Umbilical cord (tissue), 2 donors: Measurements from ENCODE around the gene ME1. TPM values are rescaled to one million over a fixed set of nuclear protein-coding genes. Genes with fewer than 3 reads are reported as not detected.
"Not testable (repeated sequence)": the region's sequence is repeated elsewhere in the genome, so short reads cannot be mapped to it uniquely, and the experiment has no call there.

Experiments used
- DNase-seq: peaks from one replicate; pipeline ENCODE4 v3.0.0-alpha.2; 2015; ENCODE audit warnings: low spot score
- total RNA-seq: library from RNA; depleted of rRNA; stranded (reverse); fragments of >200 nt; gene quantifications from one replicate; pipeline ENCODE4 v1.2.3, GENCODE V29; 2014; ENCODE audit warnings: low replicate concordance; ENCODE audit not compliant: insufficient read depth

The ME1 gene
- total RNA-seq, 1 donor from 2014 or later, result 6.5 TPM

DNA sequence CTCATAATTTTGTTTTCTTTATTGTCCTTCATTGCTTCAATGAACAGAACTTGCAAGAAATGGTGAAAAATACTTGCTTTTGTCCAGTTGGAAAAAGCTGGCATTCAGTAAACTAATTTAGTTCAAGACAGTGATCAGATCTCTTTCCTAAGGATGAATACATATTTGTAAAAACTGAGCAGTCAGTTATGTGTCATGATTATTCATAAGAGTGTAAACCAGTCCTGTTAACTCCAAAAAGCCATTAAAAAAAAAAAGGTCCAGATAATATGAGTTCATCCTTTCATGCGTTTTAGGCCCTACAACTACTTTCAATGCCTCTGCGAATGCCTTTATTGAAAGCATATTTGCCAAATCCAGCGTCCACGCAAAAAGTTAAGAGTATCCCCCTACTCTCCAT lies 238.4 kb downstream of the ME1 start:
- DNase-seq, result peak; percentile 31

DNA sequence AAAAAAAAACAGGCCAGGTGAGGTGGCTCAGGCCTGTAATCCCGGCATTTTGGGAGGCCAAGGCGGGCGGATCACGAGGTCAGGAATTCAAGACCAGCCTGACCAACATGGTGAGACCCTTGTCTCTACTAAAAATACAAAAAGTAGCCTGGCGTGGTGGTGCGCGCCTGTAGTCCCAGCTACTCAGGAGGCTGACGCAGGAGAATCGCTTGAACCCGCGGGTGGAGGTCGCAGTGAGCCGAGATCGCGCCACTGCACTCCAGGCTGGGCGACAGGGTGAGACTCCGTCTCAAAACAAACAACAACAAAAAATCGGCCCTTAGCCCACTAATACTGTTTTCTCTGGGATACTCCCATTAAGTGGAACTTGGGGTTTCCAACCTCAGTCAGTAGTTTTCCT lies 238.9 kb downstream of the ME1 start:
- not testable (repeated sequence) for DNase-seq

DNA sequence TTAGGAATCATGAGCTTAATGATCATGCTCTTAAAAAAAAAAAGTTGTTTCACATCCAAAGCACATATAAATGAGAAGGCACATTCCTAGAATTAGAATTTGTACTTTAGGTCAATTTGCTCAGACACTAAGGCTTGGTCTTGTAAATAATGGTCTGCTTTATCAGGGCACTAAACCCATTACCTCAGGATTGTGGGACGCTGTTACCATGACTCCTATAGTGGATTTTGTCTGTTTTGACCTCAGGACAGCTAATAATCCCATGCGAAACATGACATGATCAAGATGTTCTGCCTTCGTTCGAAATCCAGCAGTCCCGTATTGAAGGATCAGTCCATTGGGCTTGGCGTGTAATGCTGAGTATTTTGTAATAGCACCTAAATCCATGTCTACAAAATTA lies 240.2 kb downstream of the ME1 start:
- peak; percentile 34 for DNase-seq

DNA sequence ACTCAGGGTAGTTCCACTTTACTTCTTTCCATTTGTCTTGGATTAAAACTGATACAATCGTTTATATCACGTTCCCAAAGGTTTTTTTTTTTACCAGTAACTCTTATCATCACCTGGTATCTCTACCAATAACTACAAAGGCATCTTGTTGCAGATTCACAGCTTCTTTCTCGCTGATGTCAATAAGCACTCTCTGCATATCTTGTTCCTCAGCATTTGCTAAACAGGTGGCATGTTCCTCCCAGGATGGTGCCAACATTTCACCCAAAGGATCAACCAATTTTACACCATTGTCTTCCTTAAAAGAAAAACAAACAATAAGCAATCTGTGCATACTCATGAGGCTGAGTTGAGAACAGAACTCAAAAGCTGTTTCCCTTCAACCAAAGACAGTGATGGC lies 242.3 kb downstream of the ME1 start:
- no peak for DNase-seq

DNA sequence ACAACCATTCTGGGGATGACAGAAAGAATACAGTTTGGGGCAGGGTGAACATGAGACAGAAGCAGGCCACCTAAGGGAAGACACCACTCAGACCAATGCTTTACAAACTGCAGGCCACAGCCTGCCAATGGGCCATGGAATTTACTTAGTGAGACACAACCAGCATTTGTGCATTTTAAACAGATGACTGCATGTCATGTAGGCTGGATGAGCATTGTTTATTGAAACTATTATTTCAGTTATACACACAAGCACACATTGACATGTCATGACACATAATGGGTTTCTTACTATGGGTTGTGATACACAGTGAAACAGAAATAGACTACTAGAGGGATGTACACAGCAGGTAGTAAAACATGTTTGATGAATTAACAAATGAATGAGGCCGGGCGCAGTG lies 245.8 kb downstream of the ME1 start:
- DNase-seq, result no peak

DNA sequence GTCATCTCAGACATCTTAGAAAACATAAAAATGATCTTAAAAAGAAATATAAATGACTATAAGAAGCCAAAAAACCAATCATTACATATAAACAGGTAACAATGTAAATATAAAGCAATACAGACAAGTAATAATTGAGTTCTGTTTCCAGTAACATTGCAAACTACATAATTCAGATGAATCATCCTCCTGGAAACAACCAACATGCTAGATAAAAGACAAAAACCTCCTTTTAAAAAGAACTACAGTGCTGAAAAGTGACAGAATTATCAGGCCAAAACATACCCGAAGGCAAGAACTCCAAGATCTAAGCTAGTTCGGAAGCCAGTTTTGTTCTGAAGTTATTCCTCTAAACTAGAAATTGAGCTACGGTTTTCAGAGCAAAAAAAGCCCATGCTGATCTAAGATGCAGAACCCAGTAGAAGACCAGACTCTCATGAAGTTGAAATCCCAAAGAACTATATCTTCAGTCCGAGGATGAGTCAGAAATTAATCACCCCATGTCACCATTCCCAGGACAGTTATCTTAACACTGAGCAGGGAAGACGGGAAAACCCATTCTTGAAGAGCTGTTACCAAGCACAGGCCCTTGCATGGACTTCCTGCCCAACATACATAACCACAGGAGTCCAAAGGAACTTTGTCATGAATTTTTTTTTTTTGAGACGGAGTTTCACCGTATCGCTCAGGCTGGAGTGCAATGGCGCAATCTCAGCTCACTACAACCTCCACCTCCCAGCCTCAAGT lies 247.6 kb downstream of the ME1 start:
- peak; percentile 88 for DNase-seq

DNA sequence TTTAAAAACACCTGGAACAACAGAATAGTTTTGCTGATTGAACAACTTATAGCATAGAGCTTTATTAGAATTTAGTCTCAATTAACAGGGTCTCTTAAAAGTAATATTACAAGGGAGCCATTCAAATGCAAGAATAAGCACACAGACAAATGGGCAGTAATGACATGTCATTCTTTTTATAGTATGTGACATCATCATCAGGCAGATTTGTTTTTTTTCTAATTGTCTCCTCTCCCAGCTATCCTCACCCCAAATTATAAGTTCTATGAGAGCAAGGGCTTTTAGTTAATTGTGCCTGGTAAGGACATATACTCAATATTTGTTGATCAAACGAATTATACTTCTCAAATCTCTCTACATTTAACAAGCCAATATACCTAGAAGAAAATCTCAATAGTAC lies 248.7 kb downstream of the ME1 start:
- DNase-seq, result no peak

DNA sequence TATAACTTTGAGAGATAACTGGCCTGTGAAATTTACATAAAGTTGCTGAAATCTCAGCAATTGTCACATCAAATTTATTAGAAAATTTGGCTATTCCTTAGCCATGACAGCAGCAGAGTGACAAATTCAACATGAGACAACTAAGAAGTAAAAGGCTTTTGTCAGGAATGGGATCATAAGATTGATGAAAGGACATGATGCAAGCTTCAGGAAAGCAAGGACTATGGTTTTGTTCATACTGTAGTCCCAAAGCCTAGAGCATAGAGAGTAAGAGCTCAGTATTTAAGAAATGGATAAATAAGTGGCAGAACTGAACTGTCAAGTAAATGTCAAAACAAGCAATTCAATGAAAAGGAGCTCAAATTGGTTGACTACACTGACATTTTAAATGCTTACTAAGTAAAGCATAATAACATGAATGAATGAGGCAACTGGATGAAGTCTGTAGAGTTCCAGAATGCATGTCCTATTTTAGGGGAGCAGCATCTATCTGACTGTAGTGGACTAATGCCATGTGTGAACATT lies 250.4 kb downstream of the ME1 start:
- no peak for DNase-seq

DNA sequence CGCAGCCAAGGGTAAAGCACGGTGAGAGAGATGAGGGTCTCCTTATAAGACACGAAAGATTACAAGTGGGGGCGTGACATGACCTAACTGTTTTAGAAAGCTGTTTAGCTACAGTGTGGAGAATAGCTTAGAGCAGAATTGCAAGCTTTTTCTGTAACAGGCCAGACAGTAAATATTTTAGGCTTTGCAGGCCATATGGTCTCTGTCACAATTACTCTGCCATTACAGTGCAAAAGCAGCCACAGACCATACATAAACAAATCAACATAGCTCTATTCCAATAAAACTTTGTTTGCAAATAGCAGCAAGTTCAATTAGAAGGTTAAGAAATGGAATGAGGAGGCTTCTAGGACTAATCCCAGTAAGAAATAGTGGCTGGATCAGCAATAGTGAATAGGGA lies 254.6 kb downstream of the ME1 start:
- peak; percentile 79 for DNase-seq

DNA sequence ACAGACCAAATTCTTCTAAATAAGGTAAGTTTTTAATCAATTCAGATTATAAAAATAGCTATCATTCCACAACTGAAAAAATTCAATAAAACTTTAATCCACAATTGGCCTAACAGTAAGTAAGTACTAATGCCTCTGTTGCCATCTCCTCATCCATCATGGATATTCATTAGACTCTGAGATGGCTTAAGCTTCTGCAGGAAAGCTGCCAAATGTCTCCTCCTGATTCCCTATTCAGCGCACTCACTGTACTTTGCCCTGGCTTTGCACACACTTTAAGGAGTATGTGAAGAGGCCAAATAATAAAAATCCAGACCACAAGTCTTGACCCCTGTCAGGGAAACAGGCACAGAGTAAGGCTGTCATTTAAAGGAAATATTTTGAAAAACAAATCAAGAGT lies 261.3 kb downstream of the ME1 start:
- peak; percentile 80 for DNase-seq

DNA sequence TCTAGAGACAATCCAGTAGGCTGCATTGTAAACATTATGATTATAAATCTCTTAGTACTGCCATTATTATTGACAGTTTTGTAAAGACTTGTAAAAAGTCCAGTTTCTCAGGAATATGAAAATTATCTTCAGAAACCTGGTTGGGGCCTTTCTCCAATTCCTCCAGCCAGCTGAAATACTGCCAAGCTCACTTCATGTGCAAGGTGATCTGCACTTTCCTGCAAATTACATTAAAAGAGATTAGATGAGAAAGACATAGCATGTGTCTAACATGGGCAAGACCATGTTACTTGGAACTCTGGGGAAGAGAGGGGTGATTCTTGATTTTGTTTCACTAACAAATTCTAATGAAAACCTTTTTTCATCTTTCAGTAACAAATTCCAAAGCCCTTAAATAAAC lies 261.7 kb downstream of the ME1 start:
- no peak for DNase-seq

DNA sequence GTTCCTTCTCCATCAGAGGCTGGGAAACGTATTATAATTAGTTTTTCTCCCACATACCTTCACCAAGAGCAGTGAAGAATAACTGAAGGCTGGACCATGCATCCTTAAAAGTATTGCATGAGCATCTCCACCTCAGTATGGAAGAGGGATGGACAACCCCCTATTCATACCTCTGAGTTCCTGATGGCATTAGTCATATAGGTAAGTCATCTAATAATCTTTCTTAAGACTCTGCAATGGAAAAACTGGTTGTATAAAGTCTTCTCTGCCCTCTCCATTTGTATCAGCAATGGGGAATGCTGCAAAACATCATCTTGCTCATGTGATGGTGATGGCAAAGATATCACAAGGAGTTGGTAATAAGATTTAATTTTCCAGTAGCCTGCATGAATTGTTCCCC lies 262.3 kb downstream of the ME1 start:
- DNase-seq, result no peak

DNA sequence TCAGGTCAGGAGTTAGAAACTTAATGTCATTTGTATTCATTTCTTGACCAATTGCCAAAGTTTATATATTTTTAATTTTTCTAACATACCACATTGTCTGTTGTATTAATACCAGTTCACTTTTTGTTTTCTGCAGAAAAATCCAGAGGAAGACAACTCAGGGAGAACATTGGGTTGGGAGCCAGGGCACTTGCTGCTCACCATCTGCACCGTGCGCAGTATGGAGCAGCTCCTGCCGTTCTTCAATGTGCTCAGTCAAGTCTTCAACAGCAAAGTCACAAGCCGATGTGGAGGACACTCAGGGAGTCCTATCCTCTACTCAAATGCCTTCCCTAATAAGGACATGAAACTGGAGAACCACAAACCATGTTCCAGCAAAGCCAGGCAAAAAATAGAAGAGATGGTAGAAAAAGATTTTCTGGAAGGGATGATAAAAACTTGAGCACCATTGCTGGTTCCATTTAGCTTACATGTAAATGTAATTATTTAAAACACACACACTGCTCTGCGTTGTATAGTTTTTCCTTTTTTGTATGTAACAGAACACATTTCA lies 263.0 kb downstream of the ME1 start:
- no peak for DNase-seq

Other genes with a start within 250 kb of the ME1 start
- 99.9 TPM for gene PGM3, start 237.8 kb downstream of the ME1 start, total RNA-seq
- gene RWDD2A, start 237.7 kb downstream of the ME1 start, total RNA-seq, result 6.0 TPM
- 34.7 TPM for gene PRSS35, start 81.5 kb upstream of the ME1 start, total RNA-seq